ENCODE measurements around the gene GLIPR1L2. TPM values are rescaled to one million over a fixed set of nuclear protein-coding genes. Genes with fewer than 3 reads are reported as not detected.

Gene GLIPR1L2
- total and polyA plus RNA-seq, 5 donors = 1.8 to 2.8 (median 2.2) TPM

GRCh38 chr12:75374971-75375370 lies 15.9 kb upstream of the GLIPR1L2 start:
- intact Hi-C loops (cut with DNase I) = no loop called here
- no peak for DNase-seq
- no peak for ATAC-seq
- Histone ChIP-seq H3K4me3 (ENCODE audit: low read length) (no peak overlapping the region), H3K27ac (ENCODE audit: low read length) (no peak overlapping the region), H3K27me3 (ENCODE audit: control insufficient read depth, insufficient read depth) (no peaks in the 10 kb centered on the region), H3K9me3 (ENCODE audit: control insufficient read depth, low read length) (no peaks in the 10 kb centered on the region), H3K4me1 (ENCODE audit: control insufficient read depth, insufficient read depth, low read length) (no peaks in the 10 kb centered on the region)
- 94% methylated on average over 2 of the region's 2 CpGs for WGBS

- WGBS = 90% methylated on average over 1 of the region's 1 CpG
- Histone ChIP-seq H3K9me3 (ENCODE audit: control insufficient read depth, low read length) (no peaks in the 10 kb centered on the region), H3K4me1 (ENCODE audit: control insufficient read depth, insufficient read depth, low read length) (no peaks in the 10 kb centered on the region), H3K27ac (ENCODE audit: low read length) (no peak overlapping the region), H3K27me3 (ENCODE audit: control insufficient read depth, insufficient read depth) (no peaks in the 10 kb centered on the region), H3K4me3 (ENCODE audit: low read length) (no peak overlapping the region)
- no peak for ATAC-seq
- no peak for DNase-seq
- intact Hi-C loops (cut with DNase I) = no loop called here
These were observed 12.5 kb upstream of the GLIPR1L2 start for GRCh38 chr12:75378354-75378753.

GRCh38 chr12:75389061-75389460 lies 1.8 kb upstream of the GLIPR1L2 start:
- no peaks in the 10 kb centered on the region for H3K4me1 ChIP-seq (ENCODE audit: control insufficient read depth, insufficient read depth, low read length)
- ATAC-seq = no peak
- no peaks in the 10 kb centered on the region for H3K27me3 ChIP-seq (ENCODE audit: control insufficient read depth, insufficient read depth)
- H3K4me3 ChIP-seq (ENCODE audit: low read length) = no peak overlapping the region
- DNase-seq = no peak
- no peak overlapping the region for H3K27ac ChIP-seq (ENCODE audit: low read length)
- 82% methylated on average over 1 of the region's 1 CpG for WGBS
- intact Hi-C loops (cut with DNase I) = loop anchor here in 2 of 4 donors (5.0 to 10.0 kb wide), 2 partner anchors 57 to 96 kb away; partner anchors contain the start of genes CAPS2 (in 1 of the 2), GLIPR1 (in 1 of the 2) and GLIPR1L1 (in 1 of the 2)
- no peaks in the 10 kb centered on the region for H3K9me3 ChIP-seq (ENCODE audit: control insufficient read depth, low read length)

- no peak for DNase-seq
- no peak for ATAC-seq
- Histone ChIP-seq H3K27ac (ENCODE audit: low read length) (no peak overlapping the region), H3K4me3 (ENCODE audit: low read length) (peak overlapping the region; percentile 65), H3K27me3 (ENCODE audit: control insufficient read depth, insufficient read depth) (no peaks in the 10 kb centered on the region), H3K9me3 (ENCODE audit: control insufficient read depth, low read length) (no peaks in the 10 kb centered on the region), H3K4me1 (ENCODE audit: control insufficient read depth, insufficient read depth, low read length) (no peaks in the 10 kb centered on the region)
- WGBS = 15% methylated on average over 1 of the region's 1 CpG
- intact Hi-C loops (cut with DNase I) = loop anchor here in 2 of 4 donors (5.0 to 10.0 kb wide), 2 partner anchors 57 to 95 kb away; partner anchors contain the start of genes CAPS2 (in 2 of the 2), GLIPR1 (in 2 of the 2) and GLIPR1L1 (in 2 of the 2)
These were observed 1.2 kb upstream of the GLIPR1L2 start for GRCh38 chr12:75389706-75390105.

GRCh38 chr12:75390156-75390898 lies 562 bp upstream of the GLIPR1L2 start:
- WGBS = 32% methylated on average over 6 of the region's 6 CpGs
- Histone ChIP-seq H3K4me3 (ENCODE audit: low read length) (peak overlapping the region; percentile 65), H3K27ac (ENCODE audit: low read length) (no peak overlapping the region), H3K27me3 (ENCODE audit: control insufficient read depth, insufficient read depth) (no peaks in the 10 kb centered on the region), H3K4me1 (ENCODE audit: control insufficient read depth, insufficient read depth, low read length) (no peaks in the 10 kb centered on the region), H3K9me3 (ENCODE audit: control insufficient read depth, low read length) (no peaks in the 10 kb centered on the region)
- ATAC-seq (peak in 1 of 2 donors; percentile 15), DNase-seq (no peak)
- intact Hi-C loops (cut with DNase I) = loop anchor here in 2 of 4 donors (5.0 to 10.0 kb wide), 2 partner anchors 58 to 94 kb away; partner anchors contain the start of genes CAPS2 (in 1 of the 2), GLIPR1 (in 1 of the 2) and GLIPR1L1 (in 1 of the 2)

GRCh38 chr12:75404231-75404630 lies 13.3 kb downstream of the GLIPR1L2 start:
- H3K27ac ChIP-seq (ENCODE audit: low read length) = no peak overlapping the region
- H3K4me3 ChIP-seq (ENCODE audit: low read length) = no peak overlapping the region
- H3K27me3 ChIP-seq (ENCODE audit: control insufficient read depth, insufficient read depth) = no peaks in the 10 kb centered on the region
- WGBS = 81% methylated on average over 1 of the region's 1 CpG
- intact Hi-C loops (cut with DNase I) = no loop called here
- H3K4me1 ChIP-seq (ENCODE audit: control insufficient read depth, insufficient read depth, low read length) = no peaks in the 10 kb centered on the region
- ATAC-seq (no peak), DNase-seq (no peak)
- H3K9me3 ChIP-seq (ENCODE audit: control insufficient read depth, low read length) = no peaks in the 10 kb centered on the region

GRCh38 chr12:75407683-75408082 lies 16.8 kb downstream of the GLIPR1L2 start:
- no peaks in the 10 kb centered on the region for H3K4me1 ChIP-seq (ENCODE audit: control insufficient read depth, insufficient read depth, low read length)
- ATAC-seq = no peak
- no peak overlapping the region for H3K27ac ChIP-seq (ENCODE audit: low read length)
- no peaks in the 10 kb centered on the region for H3K9me3 ChIP-seq (ENCODE audit: control insufficient read depth, low read length)
- DNase-seq = no peak
- no peak overlapping the region for H3K4me3 ChIP-seq (ENCODE audit: low read length)
- no peaks in the 10 kb centered on the region for H3K27me3 ChIP-seq (ENCODE audit: control insufficient read depth, insufficient read depth)
- intact Hi-C loops (cut with DNase I) = no loop called here

GRCh38 chr12:75409830-75410229 lies 18.9 kb downstream of the GLIPR1L2 start:
- no peaks in the 10 kb centered on the region for H3K4me1 ChIP-seq (ENCODE audit: control insufficient read depth, insufficient read depth, low read length)
- H3K4me3 ChIP-seq (ENCODE audit: low read length) = no peak overlapping the region
- no peaks in the 10 kb centered on the region for H3K9me3 ChIP-seq (ENCODE audit: control insufficient read depth, low read length)
- H3K27me3 ChIP-seq (ENCODE audit: control insufficient read depth, insufficient read depth) = no peaks in the 10 kb centered on the region
- intact Hi-C loops (cut with DNase I) = no loop called here
- ATAC-seq (no peak), DNase-seq (no peak)
- H3K27ac ChIP-seq (ENCODE audit: low read length) = no peak overlapping the region
- 97% methylated on average over 2 of the region's 2 CpGs for WGBS

- H3K4me1 ChIP-seq (ENCODE audit: control insufficient read depth, insufficient read depth, low read length) = no peaks in the 10 kb centered on the region
- intact Hi-C loops (cut with DNase I) = no loop called here
- WGBS = 64% methylated on average over 1 of the region's 1 CpG
These were observed 23.8 kb downstream of the GLIPR1L2 start for GRCh38 chr12:75414671-75415070.

GRCh38 chr12:75419841-75420240 lies 29.0 kb downstream of the GLIPR1L2 start:
- no peak overlapping the region for H3K27ac ChIP-seq (ENCODE audit: low read length)
- H3K9me3 ChIP-seq (ENCODE audit: control insufficient read depth, low read length) = no peaks in the 10 kb centered on the region
- WGBS = 70% methylated on average over 2 of the region's 2 CpGs
- intact Hi-C loops (cut with DNase I) = no loop called here
- H3K27me3 ChIP-seq (ENCODE audit: control insufficient read depth, insufficient read depth) = no peaks in the 10 kb centered on the region
- DNase-seq (no peak), ATAC-seq (no peak)
- no peaks in the 10 kb centered on the region for H3K4me1 ChIP-seq (ENCODE audit: control insufficient read depth, insufficient read depth, low read length)
- no peak overlapping the region for H3K4me3 ChIP-seq (ENCODE audit: low read length)

More at GRCh38 chr12:75414671-75415070, 23.8 kb downstream of the GLIPR1L2 start:
- H3K27me3 ChIP-seq (ENCODE audit: control insufficient read depth, insufficient read depth) = no peaks in the 10 kb centered on the region
- ATAC-seq (no peak), DNase-seq (no peak)
- H3K9me3 ChIP-seq (ENCODE audit: control insufficient read depth, low read length) = no peaks in the 10 kb centered on the region
- no peak overlapping the region for H3K27ac ChIP-seq (ENCODE audit: low read length)
- no peak overlapping the region for H3K4me3 ChIP-seq (ENCODE audit: low read length)

GRCh38 chr12:75427491-75427890 lies 36.6 kb downstream of the GLIPR1L2 start:
- ATAC-seq = no peak
- no peak for DNase-seq
- WGBS = 36% methylated on average over 1 of the region's 1 CpG
- Histone ChIP-seq H3K4me1 (ENCODE audit: control insufficient read depth, insufficient read depth, low read length) (no peaks in the 10 kb centered on the region), H3K27me3 (ENCODE audit: control insufficient read depth, insufficient read depth) (no peaks in the 10 kb centered on the region), H3K4me3 (ENCODE audit: low read length) (no peak overlapping the region), H3K27ac (ENCODE audit: low read length) (no peak overlapping the region), H3K9me3 (ENCODE audit: control insufficient read depth, low read length) (no peaks in the 10 kb centered on the region)
- intact Hi-C loops (cut with DNase I) = no loop called here

All from right cardiac atrium (tissue), 5 donors.